Neural progenitor cell (in vitro differentiated cells): ENCODE data around the gene SRCIN1.

Source experiments
- EZH2 ChIP-seq: fragments of 200-600 bp; sonication (generic); IDR thresholded peaks from 2 replicates; pipeline ENCODE4 v1.6.1; 2017; ENCODE audit warnings: antibody characterized with exemption, mild to moderate bottlenecking, moderate library complexity
- EZH2phosphoT487 ChIP-seq: fragments of 200-600 bp; sonication (generic); IDR thresholded peaks from 2 replicates; pipeline ENCODE4 v1.6.1; 2017; ENCODE audit warnings: antibody characterized with exemption
- TF ChIP-seq, protein P1 (sequence below): fragments of 200-600 bp; sonication (generic); IDR thresholded peaks from 2 replicates; pipeline ENCODE4 v1.5.1; 2017; ENCODE audit warnings: antibody characterized with exemption, mild to moderate bottlenecking

DNA sequence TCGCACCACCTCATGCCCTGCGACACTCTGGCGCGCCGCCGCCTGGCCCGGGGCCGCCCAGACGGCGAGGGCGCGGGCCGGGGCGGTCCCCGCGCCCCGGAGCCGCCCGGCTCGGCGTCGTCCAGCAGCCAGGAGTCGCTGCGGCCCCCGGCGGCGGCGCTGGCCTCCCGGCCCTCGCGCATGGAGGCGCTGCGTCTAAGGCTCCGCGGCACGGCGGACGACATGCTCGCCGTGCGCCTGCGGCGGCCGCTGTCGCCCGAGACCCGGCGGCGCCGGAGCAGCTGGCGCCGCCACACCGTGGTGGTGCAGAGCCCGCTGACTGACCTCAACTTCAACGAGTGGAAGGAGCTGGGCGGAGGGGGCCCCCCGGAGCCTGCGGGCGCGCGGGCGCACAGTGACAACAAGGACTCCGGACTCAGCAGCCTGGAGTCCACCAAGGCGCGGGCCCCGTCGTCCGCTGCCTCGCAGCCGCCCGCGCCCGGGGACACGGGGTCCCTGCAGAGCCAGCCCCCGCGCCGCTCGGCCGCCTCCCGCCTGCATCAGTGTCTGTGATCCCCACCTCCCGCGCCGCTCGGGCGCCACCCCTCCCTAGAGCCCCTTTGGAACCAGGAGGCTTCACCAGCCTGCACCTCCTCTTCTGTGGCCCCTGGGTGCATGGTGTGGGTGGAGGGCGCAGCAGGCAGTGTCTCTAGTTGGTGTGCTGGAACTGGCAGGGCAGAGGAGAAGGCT, 95.2 kb downstream of the SRCIN1 start:
- TF ChIP-seq, protein P1, sequence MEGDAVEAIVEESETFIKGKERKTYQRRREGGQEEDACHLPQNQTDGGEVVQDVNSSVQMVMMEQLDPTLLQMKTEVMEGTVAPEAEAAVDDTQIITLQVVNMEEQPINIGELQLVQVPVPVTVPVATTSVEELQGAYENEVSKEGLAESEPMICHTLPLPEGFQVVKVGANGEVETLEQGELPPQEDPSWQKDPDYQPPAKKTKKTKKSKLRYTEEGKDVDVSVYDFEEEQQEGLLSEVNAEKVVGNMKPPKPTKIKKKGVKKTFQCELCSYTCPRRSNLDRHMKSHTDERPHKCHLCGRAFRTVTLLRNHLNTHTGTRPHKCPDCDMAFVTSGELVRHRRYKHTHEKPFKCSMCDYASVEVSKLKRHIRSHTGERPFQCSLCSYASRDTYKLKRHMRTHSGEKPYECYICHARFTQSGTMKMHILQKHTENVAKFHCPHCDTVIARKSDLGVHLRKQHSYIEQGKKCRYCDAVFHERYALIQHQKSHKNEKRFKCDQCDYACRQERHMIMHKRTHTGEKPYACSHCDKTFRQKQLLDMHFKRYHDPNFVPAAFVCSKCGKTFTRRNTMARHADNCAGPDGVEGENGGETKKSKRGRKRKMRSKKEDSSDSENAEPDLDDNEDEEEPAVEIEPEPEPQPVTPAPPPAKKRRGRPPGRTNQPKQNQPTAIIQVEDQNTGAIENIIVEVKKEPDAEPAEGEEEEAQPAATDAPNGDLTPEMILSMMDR, result peak; percentile 16
- TF ChIP-seq EZH2phosphoT487 (peak; percentile 17), EZH2 (no peak)
